Measurements from ENCODE around the gene TMEM132D. TPM values are rescaled to one million over a fixed set of nuclear protein-coding genes. Genes with fewer than 3 reads are reported as not detected.

TMEM132D gene
- total and polyA plus RNA-seq, 4 experiments from 2014 or later: not detected

- no peaks in the 10 kb centered on the region for H3K4me1 Mint-ChIP-seq
- H3K27ac Mint-ChIP-seq: no peak overlapping the region
- H3K9me3 Mint-ChIP-seq: peaks cover 0 to 6% (median 3%) of the 10 kb centered on the region in 8 donors
- H3K27me3 Mint-ChIP-seq: no peaks in the 10 kb centered on the region
- H3K36me3 Mint-ChIP-seq: no peaks in the 10 kb centered on the region
- Histone ChIP-seq H3K36me3 (ENCODE audit: insufficient read depth, low read length) (no peaks in the 10 kb centered on the region), H3K27me3 (ENCODE audit: insufficient read depth, low read length) (no peaks in the 10 kb centered on the region), H3K9me3 (ENCODE audit: control insufficient read depth in 1 of 2, low read length in 2 of 2) (no peaks in the 10 kb centered on the region), H3K27ac (ENCODE audit: low read depth, low read length) (no peak overlapping the region), H3K4me3 (ENCODE audit: low read length in 2 of 2) (no peak overlapping the region), H3K4me1 (ENCODE audit: insufficient read depth, low read length) (no peaks in the 10 kb centered on the region)
- POLR2A ChIA-PET (ENCODE audit: partially characterized antibody): no interaction called here
- H3K4me3 Mint-ChIP-seq: no peak overlapping the region
- CTCF ChIA-PET (ENCODE audit: partially characterized antibody): no interaction called here
- DNase-seq: no peak
- intact Hi-C loops (cut with micrococcal nuclease): no loop called here
Measured at GRCh38 chr12:129566800-129567199, 337.0 kb downstream of the TMEM132D start.

- H3K4me1 Mint-ChIP-seq: no peaks in the 10 kb centered on the region
- no peak overlapping the region for H3K4me3 Mint-ChIP-seq
- no peaks in the 10 kb centered on the region for H3K27me3 Mint-ChIP-seq
- ChIA-PET CTCF (ENCODE audit: partially characterized antibody) (no interaction called here), POLR2A (ENCODE audit: partially characterized antibody) (no interaction called here)
- no peak for DNase-seq
- no peaks in the 10 kb centered on the region for H3K27me3 ChIP-seq (ENCODE audit: insufficient read depth, low read length)
- H3K9me3 ChIP-seq (ENCODE audit: control insufficient read depth in 1 of 2, low read length in 2 of 2): no peaks in the 10 kb centered on the region
- no peaks in the 10 kb centered on the region for H3K36me3 ChIP-seq (ENCODE audit: insufficient read depth, low read length)
- peaks cover 0 to 5% (median 2%) of the 10 kb centered on the region in 8 donors for H3K9me3 Mint-ChIP-seq
- H3K27ac Mint-ChIP-seq: no peak overlapping the region
- no peaks in the 10 kb centered on the region for H3K36me3 Mint-ChIP-seq
- H3K4me1 ChIP-seq (ENCODE audit: insufficient read depth, low read length): no peaks in the 10 kb centered on the region
- H3K27ac ChIP-seq (ENCODE audit: low read depth, low read length): no peak overlapping the region
- intact Hi-C loops (cut with micrococcal nuclease): no loop called here
- no peak overlapping the region for H3K4me3 ChIP-seq (ENCODE audit: low read length in 2 of 2)
Measured at GRCh38 chr12:129564768-129565167, 339.1 kb downstream of the TMEM132D start.

DNA sequence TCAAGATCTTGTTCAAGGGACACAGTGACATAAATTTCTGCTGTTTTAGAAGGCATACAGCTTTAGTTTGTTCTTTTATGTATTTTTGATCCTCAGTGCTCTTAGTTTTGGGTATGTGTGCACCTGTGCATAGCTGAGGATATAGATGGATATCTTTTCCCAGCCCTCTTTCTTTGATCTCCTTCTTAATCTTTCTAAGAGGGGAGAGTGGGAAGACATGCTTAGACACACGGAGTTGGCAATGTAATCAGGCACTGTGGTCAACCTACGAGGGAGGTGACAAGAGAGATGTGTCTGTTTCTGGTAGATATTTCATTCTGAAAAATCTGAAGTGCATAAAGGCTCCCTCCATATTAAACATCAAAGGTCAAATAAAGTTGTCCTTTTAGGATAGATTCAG, 340.6 kb downstream of the TMEM132D start:
- ChIA-PET CTCF (ENCODE audit: partially characterized antibody) (no interaction called here), POLR2A (ENCODE audit: partially characterized antibody) (no interaction called here)
- Histone ChIP-seq H3K27me3 (ENCODE audit: insufficient read depth, low read length) (no peaks in the 10 kb centered on the region), H3K36me3 (ENCODE audit: insufficient read depth, low read length) (no peaks in the 10 kb centered on the region), H3K27ac (ENCODE audit: low read depth, low read length) (no peak overlapping the region), H3K4me3 (ENCODE audit: low read length in 2 of 2) (no peak overlapping the region), H3K9me3 (ENCODE audit: control insufficient read depth in 1 of 2, low read length in 2 of 2) (no peaks in the 10 kb centered on the region), H3K4me1 (ENCODE audit: insufficient read depth, low read length) (no peaks in the 10 kb centered on the region)
- H3K9me3 Mint-ChIP-seq: peaks cover 0 to 9% (median 3%) of the 10 kb centered on the region in 8 donors
- intact Hi-C loops (cut with micrococcal nuclease): no loop called here
- no peak for DNase-seq
- H3K4me3 Mint-ChIP-seq: no peak overlapping the region
- no peaks in the 10 kb centered on the region for H3K4me1 Mint-ChIP-seq
- H3K27me3 Mint-ChIP-seq: no peaks in the 10 kb centered on the region
- no peak overlapping the region for H3K27ac Mint-ChIP-seq
- H3K36me3 Mint-ChIP-seq: no peaks in the 10 kb centered on the region

DNA sequence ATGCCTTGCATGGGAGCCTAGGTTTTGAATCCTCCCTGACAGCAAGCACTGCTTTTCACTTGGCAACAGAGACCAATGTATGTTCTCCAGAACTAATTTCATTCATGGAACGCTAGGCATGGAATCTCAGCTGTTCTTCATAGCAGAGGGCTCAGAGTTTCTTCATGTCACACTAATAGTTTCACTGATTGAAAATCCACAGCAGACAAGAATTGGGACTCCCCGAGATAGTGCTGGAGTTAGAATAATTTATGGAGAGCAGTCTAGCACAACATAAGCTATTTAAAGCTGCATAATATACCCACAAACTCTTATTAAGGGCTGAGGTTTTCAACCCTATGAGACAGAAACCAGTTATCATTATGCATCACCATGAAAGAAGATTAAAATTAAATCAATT, 342.5 kb downstream of the TMEM132D start:
- DNase-seq: no peak
- Mint-ChIP-seq H3K4me3 (no peak overlapping the region), H3K4me1 (no peaks in the 10 kb centered on the region), H3K27ac (no peak overlapping the region), H3K27me3 (no peaks in the 10 kb centered on the region), H3K36me3 (no peaks in the 10 kb centered on the region), H3K9me3 (peaks cover 0 to 8% (median 4%) of the 10 kb centered on the region in 8 donors)
- intact Hi-C loops (cut with micrococcal nuclease): no loop called here
- Histone ChIP-seq H3K4me1 (ENCODE audit: insufficient read depth, low read length) (no peaks in the 10 kb centered on the region), H3K27me3 (ENCODE audit: insufficient read depth, low read length) (no peaks in the 10 kb centered on the region), H3K4me3 (ENCODE audit: low read length in 2 of 2) (no peak overlapping the region), H3K36me3 (ENCODE audit: insufficient read depth, low read length) (no peaks in the 10 kb centered on the region), H3K27ac (ENCODE audit: low read depth, low read length) (no peak overlapping the region), H3K9me3 (ENCODE audit: control insufficient read depth in 1 of 2, low read length in 2 of 2) (no peaks in the 10 kb centered on the region)
- ChIA-PET CTCF (ENCODE audit: partially characterized antibody) (no interaction called here), POLR2A (ENCODE audit: partially characterized antibody) (no interaction called here)

- Mint-ChIP-seq H3K27me3 (no peaks in the 10 kb centered on the region), H3K36me3 (no peaks in the 10 kb centered on the region), H3K4me3 (no peak overlapping the region), H3K4me1 (no peaks in the 10 kb centered on the region), H3K27ac (no peak overlapping the region), H3K9me3 (peaks cover 0 to 11% (median 4%) of the 10 kb centered on the region in 8 donors)
- no peak overlapping the region for H3K4me3 ChIP-seq (ENCODE audit: low read length in 2 of 2)
- POLR2A ChIA-PET (ENCODE audit: partially characterized antibody): no interaction called here
- intact Hi-C loops (cut with micrococcal nuclease): no loop called here
- H3K9me3 ChIP-seq (ENCODE audit: control insufficient read depth in 1 of 2, low read length in 2 of 2): no peaks in the 10 kb centered on the region
- CTCF ChIA-PET (ENCODE audit: partially characterized antibody): no interaction called here
- H3K27me3 ChIP-seq (ENCODE audit: insufficient read depth, low read length): no peaks in the 10 kb centered on the region
- no peak overlapping the region for H3K27ac ChIP-seq (ENCODE audit: low read depth, low read length)
- H3K4me1 ChIP-seq (ENCODE audit: insufficient read depth, low read length): no peaks in the 10 kb centered on the region
- no peak for DNase-seq
- H3K36me3 ChIP-seq (ENCODE audit: insufficient read depth, low read length): no peaks in the 10 kb centered on the region
Measured at GRCh38 chr12:129559776-129560175, 344.0 kb downstream of the TMEM132D start.

GRCh38 chr12:129558036-129558435, 345.8 kb downstream of the TMEM132D start:
- Histone ChIP-seq H3K9me3 (ENCODE audit: control insufficient read depth in 1 of 2, low read length in 2 of 2) (no peaks in the 10 kb centered on the region), H3K4me3 (ENCODE audit: low read length in 2 of 2) (no peak overlapping the region), H3K4me1 (ENCODE audit: insufficient read depth, low read length) (no peaks in the 10 kb centered on the region), H3K36me3 (ENCODE audit: insufficient read depth, low read length) (no peaks in the 10 kb centered on the region), H3K27ac (ENCODE audit: low read depth, low read length) (no peak overlapping the region), H3K27me3 (ENCODE audit: insufficient read depth, low read length) (no peaks in the 10 kb centered on the region)
- ChIA-PET POLR2A (ENCODE audit: partially characterized antibody) (no interaction called here), CTCF (ENCODE audit: partially characterized antibody) (no interaction called here)
- no peaks in the 10 kb centered on the region for H3K36me3 Mint-ChIP-seq
- H3K4me3 Mint-ChIP-seq: no peak overlapping the region
- no peaks in the 10 kb centered on the region for H3K27me3 Mint-ChIP-seq
- intact Hi-C loops (cut with micrococcal nuclease): no loop called here
- no peak overlapping the region for H3K27ac Mint-ChIP-seq
- peaks cover 0 to 10% (median 5%) of the 10 kb centered on the region in 8 donors for H3K9me3 Mint-ChIP-seq
- no peaks in the 10 kb centered on the region for H3K4me1 Mint-ChIP-seq
- DNase-seq: no peak

GRCh38 chr12:129556082-129556481, 347.7 kb downstream of the TMEM132D start:
- H3K4me3 Mint-ChIP-seq: no peak overlapping the region
- CTCF ChIA-PET (ENCODE audit: partially characterized antibody): no interaction called here
- no peaks in the 10 kb centered on the region for H3K36me3 Mint-ChIP-seq
- H3K27me3 ChIP-seq (ENCODE audit: insufficient read depth, low read length): no peaks in the 10 kb centered on the region
- no peak for DNase-seq
- no peaks in the 10 kb centered on the region for H3K4me1 Mint-ChIP-seq
- no peaks in the 10 kb centered on the region for H3K27me3 Mint-ChIP-seq
- POLR2A ChIA-PET (ENCODE audit: partially characterized antibody): no interaction called here
- peaks cover 0 to 10% (median 6%) of the 10 kb centered on the region in 8 donors for H3K9me3 Mint-ChIP-seq
- no peak overlapping the region for H3K4me3 ChIP-seq (ENCODE audit: low read length in 2 of 2)
- H3K27ac Mint-ChIP-seq: no peak overlapping the region
- H3K27ac ChIP-seq (ENCODE audit: low read depth, low read length): no peak overlapping the region
- no peaks in the 10 kb centered on the region for H3K9me3 ChIP-seq (ENCODE audit: control insufficient read depth in 1 of 2, low read length in 2 of 2)
- intact Hi-C loops (cut with micrococcal nuclease): no loop called here
- no peaks in the 10 kb centered on the region for H3K4me1 ChIP-seq (ENCODE audit: insufficient read depth, low read length)
- H3K36me3 ChIP-seq (ENCODE audit: insufficient read depth, low read length): no peaks in the 10 kb centered on the region

Data from CD4-positive, alpha-beta memory T cell (primary cell).